ENCODE results near the gene SAPCD2.
"Not testable (repeated sequence)": the region's sequence is repeated elsewhere in the genome, so short reads cannot be mapped to it uniquely, and the experiment has no call there.

The SAPCD2 gene, protein sequence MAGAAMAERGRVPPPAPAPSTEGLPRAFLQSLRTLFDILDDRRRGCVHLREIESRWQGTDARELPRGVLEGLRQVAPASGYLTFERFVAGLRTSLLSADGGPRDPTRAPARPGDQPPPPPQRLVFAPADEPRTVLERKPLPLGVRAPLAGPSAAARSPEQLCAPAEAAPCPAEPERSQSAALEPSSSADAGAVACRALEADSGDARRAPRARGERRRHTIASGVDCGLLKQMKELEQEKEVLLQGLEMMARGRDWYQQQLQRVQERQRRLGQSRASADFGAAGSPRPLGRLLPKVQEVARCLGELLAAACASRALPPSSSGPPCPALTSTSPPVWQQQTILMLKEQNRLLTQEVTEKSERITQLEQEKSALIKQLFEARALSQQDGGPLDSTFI

GRCh38 chr9:137070201-137070905, at the start of gene SAPCD2:
Gene SAPCD2, minus strand, starts transcription at chr9:137070557. Its CDS starts 97 bp downstream, at chr9:137070460.
- peak; percentile 81 for DNase-seq

DNA sequence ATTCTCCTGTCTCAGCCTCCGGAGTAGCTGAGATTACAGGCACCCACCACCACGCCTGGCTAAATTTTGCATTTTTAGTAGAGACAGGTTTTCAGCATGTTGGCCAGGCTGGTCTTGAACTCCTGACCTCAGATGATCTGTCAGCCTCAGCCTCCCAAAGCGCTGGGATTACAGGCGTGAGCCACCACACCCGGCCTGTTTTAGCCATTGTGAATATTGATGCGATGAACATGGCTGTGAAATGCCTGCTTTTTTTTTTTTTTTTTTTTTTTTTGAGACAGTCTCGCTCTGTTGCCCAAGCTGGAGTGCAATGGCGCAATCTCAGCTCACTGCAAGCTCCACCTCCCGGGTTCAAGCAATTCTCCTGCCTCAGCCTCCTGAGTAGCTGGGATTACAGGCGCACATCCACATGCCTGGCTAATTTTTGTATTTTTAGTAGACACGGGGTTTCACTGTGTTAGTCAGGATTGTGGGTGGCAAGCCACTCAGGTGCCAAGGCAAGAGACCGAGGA, 47.8 kb upstream of the SAPCD2 start:
- not testable (repeated sequence) for DNase-seq

- DNase-seq, result no peak
Measured at GRCh38 chr9:137117269-137117731, 46.9 kb upstream of the SAPCD2 start.

DNA sequence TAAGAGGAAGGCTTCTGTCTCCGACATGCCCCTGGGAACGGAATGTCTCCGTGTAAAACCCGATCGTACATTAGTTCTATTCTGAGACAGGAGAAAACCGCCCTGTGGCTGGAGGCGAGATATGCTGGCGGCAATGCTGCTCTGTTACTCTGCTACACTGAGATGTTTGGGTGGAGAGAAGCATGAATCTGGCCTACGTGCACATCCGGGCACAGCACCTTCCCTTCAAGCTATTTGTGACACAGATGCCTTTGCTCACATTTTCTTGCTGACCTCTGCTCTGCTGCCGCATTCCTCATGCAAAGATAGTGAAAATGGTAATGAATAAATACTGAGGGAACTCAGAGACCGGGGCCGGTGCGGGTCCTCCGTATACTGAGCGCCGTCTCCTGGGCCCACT, 46.4 kb upstream of the SAPCD2 start:
- DNase-seq, result no peak

DNA sequence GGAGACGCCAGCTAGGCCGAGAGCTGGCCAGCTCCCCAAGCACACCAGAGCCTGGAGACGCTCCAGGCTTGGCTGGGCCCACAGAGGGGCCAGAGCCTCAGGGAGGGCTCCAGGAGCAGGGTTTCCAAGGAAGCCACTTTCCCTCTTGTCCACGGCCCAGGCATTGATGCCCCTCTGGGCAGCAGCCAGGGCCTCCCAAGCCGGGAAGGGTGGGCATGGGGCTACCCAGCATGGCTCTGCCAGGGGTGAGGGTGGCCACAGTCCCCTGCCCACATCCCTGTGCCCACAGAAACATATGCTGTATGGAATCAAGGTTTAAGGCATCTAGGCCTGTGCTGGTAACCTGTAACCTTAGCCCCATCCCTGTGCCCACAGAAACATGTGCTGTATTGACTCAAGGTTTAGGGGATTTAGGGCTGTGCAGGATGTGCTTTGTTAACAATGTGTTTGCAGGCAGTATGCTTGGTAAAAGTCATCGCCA, 45.7 kb upstream of the SAPCD2 start:
- no peak for DNase-seq

GRCh38 chr9:137115394-137116026, 45.2 kb upstream of the SAPCD2 start:
- DNase-seq, result no peak

DNA sequence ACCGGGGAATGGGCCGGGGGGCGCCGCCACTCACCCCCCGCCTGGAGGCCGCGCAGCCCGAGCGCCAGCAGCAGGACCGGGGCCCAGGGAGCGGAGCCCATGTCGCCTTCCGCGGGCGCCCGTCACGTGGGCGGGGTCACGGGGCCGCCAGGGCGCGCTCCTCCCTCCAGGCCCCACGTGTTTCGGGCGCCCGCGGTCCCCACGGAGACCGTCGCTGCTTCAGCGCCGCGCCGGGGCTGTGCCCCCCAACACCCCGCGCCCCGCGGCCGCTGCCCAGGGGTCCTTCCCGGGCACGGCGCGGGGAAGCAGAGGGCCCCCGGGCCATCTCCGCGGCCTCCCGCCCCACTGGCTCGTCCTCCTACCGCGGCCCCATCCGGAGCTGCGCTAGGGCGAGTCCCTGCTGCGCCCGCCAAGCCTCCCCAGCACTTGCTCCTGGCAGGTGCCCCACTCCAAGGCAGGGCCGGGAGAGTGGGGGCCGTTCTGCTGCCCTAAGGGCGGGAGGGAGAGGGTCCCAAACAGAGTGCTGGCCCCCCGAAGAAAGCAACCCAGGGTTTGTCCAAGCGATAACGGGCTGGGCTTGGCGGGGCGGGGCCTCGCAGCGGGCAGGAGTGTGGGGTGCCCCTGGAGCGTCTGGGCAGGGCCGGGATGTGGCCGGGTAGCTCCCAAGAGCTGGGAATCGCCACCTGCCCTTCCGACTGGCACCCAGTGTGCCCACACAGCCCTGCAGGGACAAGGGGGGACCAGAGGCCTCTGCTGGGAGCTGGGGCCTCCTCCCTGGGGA, 44.4 kb upstream of the SAPCD2 start, which contains the start of gene DPP7:
TSS of gene DPP7 (minus strand) at position 121 of the 781 bp plus-strand sequence. CDS start at position 101, 20 bp downstream.
- peak; percentile 60 for DNase-seq

- no peak for DNase-seq
Measured at GRCh38 chr9:137114220-137114612, 43.9 kb upstream of the SAPCD2 start.

DNA sequence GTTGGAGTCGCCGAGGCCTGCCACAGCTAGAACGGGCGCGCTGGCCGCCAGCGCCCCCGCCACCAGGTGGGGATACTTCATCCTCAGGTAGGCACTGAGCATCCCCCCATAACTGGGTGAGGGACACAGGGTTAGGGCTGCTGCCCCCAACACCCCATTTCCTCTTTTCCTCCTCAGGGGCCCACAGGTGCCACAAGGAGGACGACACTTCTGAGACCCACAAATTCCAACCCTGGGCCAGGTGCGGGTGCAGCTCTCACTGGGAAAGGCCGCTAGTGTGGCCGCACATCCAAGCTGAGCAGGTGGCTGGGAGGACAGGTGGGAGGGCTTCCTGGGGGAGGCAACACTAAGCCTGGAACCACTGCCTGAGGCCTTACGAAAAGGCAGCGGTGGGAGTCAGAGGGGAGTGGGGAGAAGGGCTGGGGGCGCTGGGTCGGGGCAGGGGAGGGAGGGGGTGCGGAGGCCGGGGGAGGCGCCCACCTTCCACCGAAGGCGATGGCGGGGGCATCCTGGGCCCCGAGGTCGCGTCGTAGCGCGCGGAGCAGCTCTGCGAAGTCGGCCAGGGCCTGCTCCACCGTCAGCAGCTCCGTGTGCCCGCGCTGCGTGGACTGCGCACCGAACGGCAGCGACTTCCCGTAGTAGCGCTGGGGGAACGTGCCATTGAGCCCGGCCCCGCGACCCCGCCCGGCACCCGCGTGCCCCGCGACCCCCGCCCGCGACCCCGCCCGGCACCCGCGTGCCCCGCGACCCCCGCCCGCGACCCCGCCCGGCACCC, 43.2 kb upstream of the SAPCD2 start:
- DNase-seq, result peak; percentile 23

DNA sequence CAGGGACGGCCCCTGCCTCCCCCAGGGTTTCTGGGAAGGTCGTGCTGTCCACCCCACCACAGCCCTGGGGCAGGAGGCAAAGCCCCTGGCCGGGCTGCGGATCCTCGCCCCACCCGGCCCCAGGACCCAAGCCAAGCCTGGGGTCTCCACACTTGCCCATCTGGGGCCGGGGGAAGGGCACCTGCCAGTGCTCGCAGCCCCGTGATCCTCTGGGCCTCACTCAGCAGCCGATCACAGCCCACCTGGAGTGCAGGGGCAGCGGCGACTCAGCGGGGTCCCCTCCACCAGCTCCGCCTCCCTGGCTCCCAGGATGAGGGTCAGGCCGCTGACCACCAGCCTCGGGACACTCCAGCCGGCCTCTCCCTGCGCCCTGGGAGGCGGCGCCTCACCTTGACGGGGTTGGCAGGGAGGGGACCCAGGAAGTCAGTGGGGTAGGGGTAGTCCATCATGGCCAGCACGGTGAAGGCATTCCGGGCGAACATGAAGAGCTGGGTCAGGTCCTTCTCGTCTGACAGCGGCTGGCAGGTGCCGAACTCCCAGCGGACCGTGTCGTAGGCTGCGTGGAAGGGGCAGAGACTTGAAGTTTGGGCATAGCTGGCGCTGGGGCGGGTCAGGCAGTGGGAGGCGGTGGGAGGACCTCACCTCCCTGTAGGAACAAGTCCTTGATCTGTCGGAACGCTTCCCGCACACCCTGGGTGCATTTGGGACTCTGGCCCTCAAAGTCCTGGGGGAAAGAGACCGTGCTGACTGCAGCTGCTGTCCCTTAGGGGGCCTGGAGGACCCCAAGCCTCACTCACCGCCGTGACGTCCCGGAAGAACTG, 42.4 kb upstream of the SAPCD2 start:
- DNase-seq, result no peak

GRCh38 chr9:137111788-137112563, 41.6 kb upstream of the SAPCD2 start:
- DNase-seq, result no peak

DNA sequence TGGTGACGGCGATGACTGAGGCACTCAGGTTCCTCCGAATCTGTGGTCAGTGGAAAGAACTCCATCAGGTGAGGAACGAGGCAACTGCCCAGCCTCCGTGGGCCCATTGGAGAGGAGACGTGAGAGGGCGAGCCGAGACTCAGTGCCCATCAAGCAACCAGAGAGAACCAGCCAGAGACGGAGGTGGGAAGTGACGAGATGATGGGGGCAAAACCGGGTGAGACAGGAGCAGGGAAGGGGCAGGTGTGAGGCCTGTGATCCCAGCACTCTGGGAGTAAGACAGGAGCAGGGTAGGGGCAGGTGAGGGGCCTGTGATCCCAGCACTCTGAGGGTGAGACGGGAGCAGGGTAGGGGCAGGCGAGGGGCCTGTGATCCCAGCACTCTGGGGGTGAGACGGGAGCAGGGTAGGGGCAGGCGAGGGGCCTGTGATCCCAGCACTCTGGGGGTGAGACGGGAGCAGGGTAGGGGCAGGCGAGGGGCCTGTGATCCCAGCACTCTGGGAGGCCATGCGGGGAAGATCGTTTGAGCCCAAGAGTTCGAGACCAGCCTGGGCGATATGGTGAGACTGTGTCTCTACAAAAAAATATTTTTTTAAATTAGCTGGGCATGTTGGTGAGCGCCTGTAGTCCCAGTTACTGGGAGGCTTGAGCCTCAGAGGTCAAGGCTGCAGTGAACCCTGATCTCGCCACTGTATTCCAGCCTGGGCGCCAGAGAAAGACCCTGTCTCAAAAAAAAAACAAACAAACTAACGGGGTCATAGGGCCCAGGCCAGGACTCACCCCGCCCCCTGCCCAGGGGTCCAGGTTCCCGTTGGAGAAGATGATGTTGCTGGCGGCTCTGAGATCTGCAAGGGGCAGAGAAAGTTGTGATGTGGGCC, 40.8 kb upstream of the SAPCD2 start:
- no peak for DNase-seq

GRCh38 chr9:137110147-137110910, 40.0 kb upstream of the SAPCD2 start:
- no peak for DNase-seq

DNA sequence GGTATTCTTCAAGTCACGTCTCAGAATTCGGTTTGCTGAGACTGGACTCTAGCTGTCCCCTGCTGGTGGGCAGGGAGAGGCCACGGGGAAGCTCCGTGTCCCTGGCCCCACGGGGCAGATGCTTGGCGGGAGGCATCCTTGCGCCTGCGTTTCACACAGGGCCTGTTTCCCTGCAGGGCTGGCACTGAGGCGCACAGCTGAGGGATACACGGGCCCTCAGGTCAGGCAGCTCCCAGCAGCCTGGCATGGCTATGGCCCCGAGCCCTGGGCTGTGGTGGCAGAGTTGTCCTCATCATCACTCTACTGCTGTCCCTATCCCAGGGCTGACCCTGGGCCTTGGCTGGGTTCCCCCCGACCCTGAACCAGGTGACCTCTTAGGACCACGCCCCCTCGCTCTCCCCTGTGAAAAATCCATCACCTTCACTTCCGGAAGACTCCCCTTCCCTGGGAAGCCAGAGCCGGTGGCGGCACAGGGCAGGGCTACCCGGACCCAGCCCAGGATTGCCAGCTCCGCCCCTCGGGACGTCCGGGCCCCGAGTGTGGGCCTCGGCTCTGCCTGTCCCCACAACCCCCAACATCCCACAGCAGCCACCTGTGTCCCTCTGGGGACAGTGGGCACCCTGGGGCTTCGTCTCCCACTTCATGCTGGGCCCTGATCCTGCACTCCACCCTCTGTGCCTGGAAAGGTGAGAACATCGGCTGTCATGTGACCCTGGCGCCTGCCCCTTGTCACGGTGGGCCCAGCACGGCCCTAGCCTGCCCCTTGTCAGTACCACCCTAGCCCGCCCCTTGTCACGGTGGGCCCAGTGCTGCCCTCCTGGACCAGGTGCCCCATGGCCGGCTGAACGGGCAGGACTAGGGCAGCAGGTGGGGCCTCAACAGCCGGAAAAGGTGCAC, 39.1 kb upstream of the SAPCD2 start:
- DNase-seq, result no peak

DNA sequence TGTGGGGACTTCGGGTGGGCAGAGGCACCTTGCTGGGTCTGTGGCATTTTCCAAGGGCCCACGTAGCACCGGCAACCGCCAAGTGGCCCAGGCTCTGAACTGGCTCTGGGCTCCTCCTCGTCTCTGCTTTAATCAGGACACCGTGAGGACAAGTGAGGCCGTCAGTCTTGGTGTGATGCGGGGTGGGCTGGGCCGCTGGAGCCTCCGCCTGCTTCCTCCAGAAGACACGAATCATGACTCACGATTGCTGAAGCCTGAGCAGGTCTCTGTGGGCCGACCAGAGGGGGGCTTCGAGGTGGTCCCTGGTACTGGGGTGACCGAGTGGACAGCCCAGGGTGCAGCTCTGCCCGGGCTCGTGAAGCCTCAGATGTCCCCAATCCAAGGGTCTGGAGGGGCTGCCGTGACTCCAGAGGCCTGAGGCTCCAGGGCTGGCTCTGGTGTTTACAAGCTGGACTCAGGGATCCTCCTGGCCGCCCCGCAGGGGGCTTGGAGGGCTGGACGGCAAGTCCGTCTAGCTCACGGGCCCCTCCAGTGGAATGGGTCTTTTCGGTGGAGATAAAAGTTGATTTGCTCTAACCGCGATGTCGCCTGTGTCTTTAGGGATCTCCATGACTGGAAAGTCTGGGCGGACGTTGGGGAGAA, 38.4 kb upstream of the SAPCD2 start:
- no peak for DNase-seq

DNA sequence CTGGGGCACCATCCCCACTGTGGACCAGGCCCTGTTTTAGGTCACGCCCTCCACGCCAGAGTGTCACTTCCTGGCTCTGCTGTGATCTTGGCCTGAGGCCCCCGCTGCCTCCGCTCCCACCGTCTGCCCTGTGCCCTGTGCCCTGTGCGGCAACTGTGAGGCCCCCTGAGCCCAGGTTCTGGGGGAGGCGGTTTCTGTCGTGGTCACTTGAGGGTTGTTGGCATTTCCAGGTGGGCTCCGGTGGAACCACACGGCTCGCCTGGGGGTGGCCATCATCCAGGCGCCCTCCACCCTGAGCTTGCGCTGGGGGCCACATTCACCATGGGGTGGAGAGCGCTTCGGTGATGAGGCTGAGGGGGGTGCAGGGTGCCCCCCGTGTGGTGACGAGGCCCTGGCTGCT, 37.6 kb upstream of the SAPCD2 start:
- no peak for DNase-seq
